Trophoblast cell (in vitro differentiated cells and primary cell): ENCODE data around the gene CC2D2A.

Experiments used
- DNase-seq, 2 donors: peaks; one replicate each; pipeline ENCODE4 v3.0.0-alpha.2; 2016
- H2AFZ ChIP-seq: 2 replicates; pipeline ENCODE4 v1.6.1; 2013; ENCODE audit warnings: low read length, moderate library complexity, mild to moderate bottlenecking; ENCODE audit not compliant: insufficient read depth, poor library complexity
- H2AK5ac ChIP-seq: 2 replicates; pipeline ENCODE4 v1.6.1; 2013; ENCODE audit warnings: mild to moderate bottlenecking, low read length
- H2BK120ac ChIP-seq: 2 replicates; pipeline ENCODE4 v1.6.1; 2013; ENCODE audit warnings: low read length, mild to moderate bottlenecking, moderate library complexity; ENCODE audit not compliant: insufficient read depth, poor library complexity
- H2BK12ac ChIP-seq: 2 replicates; pipeline ENCODE4 v1.6.1; 2013; ENCODE audit warnings: mild to moderate bottlenecking, low read length, moderate library complexity
- H2BK5ac ChIP-seq: 2 replicates; pipeline ENCODE4 v1.6.1; 2013; ENCODE audit warnings: low read length, low read depth, moderate library complexity, mild to moderate bottlenecking; ENCODE audit not compliant: poor library complexity
- H3K14ac ChIP-seq: 2 replicates; pipeline ENCODE4 v1.6.1; 2013; ENCODE audit warnings: mild to moderate bottlenecking, low read length
- H3K18ac ChIP-seq: 2 replicates; pipeline ENCODE4 v1.6.1; 2013; ENCODE audit warnings: mild to moderate bottlenecking, low read length
- H3K23ac ChIP-seq: 2 replicates; pipeline ENCODE4 v1.6.1; 2013; ENCODE audit warnings: low read length
- H3K27ac ChIP-seq: 2 replicates; pipeline ENCODE4 v1.5.1; 2013; ENCODE audit warnings: low read depth, mild to moderate bottlenecking, inconsistent platforms, low read length, moderate library complexity
- H3K27me3 ChIP-seq: 2 replicates; pipeline ENCODE4 v1.6.1; 2013; ENCODE audit warnings: inconsistent platforms, mild to moderate bottlenecking, low read length, moderate library complexity; ENCODE audit not compliant: insufficient read depth
- H3K36me3 ChIP-seq, 2 experiments: 1 replicate in 1 of 2; 2 replicates in 1 of 2; pipeline ENCODE4 v1.6.1; 2013; ENCODE audit warnings: low read length in 2 of 2, mild to moderate bottlenecking in 2 of 2, moderate library complexity in 1 of 2; ENCODE audit not compliant: insufficient read depth in 2 of 2, control insufficient read depth in 1 of 2
- H3K4ac ChIP-seq: 2 replicates; pipeline ENCODE4 v1.6.1; 2013; ENCODE audit warnings: low read depth, mild to moderate bottlenecking, low read length, moderate library complexity
- H3K4me1 ChIP-seq, 2 experiments: 1 replicate in 1 of 2; 2 replicates in 1 of 2; pipeline ENCODE4 v1.6.1; 2013; ENCODE audit warnings: low read length in 2 of 2, mild to moderate bottlenecking in 2 of 2, moderate library complexity in 1 of 2; ENCODE audit not compliant: insufficient read depth in 2 of 2, control insufficient read depth in 1 of 2
- H3K4me2 ChIP-seq: 2 replicates; pipeline ENCODE4 v1.6.1; 2013; ENCODE audit warnings: inconsistent platforms, mild to moderate bottlenecking, low read length, moderate library complexity
- H3K4me3 ChIP-seq: 2 replicates; pipeline ENCODE4 v1.5.1; 2013; ENCODE audit warnings: mild to moderate bottlenecking, low read depth, low read length, inconsistent platforms
- H3K79me1 ChIP-seq: one replicate; pipeline ENCODE4 v1.6.1; 2013; ENCODE audit warnings: low read length
- H3K79me2 ChIP-seq: 2 replicates; pipeline ENCODE4 v1.6.1; 2013; ENCODE audit warnings: low read length, mild to moderate bottlenecking; ENCODE audit not compliant: control insufficient read depth, insufficient read depth, poor library complexity
- H3K9ac ChIP-seq: 2 replicates; pipeline ENCODE4 v1.6.1; 2013; ENCODE audit warnings: mild to moderate bottlenecking, low read length
- H3K9me3 ChIP-seq: 2 replicates; pipeline ENCODE4 v1.6.1; 2013; ENCODE audit warnings: low read depth, mild to moderate bottlenecking, control low read depth, inconsistent platforms, low read length; ENCODE audit not compliant: insufficient read depth
- H4K12ac ChIP-seq: 2 replicates; pipeline ENCODE4 v1.6.1; 2013; ENCODE audit warnings: low read depth, mild to moderate bottlenecking, low read length, moderate library complexity
- H4K8ac ChIP-seq: 2 replicates; pipeline ENCODE4 v1.6.1; 2013; ENCODE audit warnings: low read depth, mild to moderate bottlenecking, low read length, moderate library complexity
- H4K91ac ChIP-seq: one replicate; pipeline ENCODE4 v1.6.1; 2013; ENCODE audit warnings: low read depth, mild to moderate bottlenecking, low read length, moderate library complexity
- WGBS: extraction: QIAGEN DNeasy Blood & Tissue Kit; methylation state at CpG from one replicate; pipeline ENCODE4 v1.1.7; 2013; ENCODE audit warnings: missing lambda C conversion rate; ENCODE audit not compliant: insufficient read length, insufficient coverage; ENCODE audit errors: extremely low coverage; 5-methylcytosine and 5-hydroxymethylcytosine counted together

The CC2D2A gene

GRCh38 chr4:15585331-15585730 lies 115.6 kb downstream of the CC2D2A start:
- Histone ChIP-seq H3K4me2 (no peak overlapping the region), H2BK5ac (no peak overlapping the region), H3K9me3 (no peaks in the 10 kb centered on the region), H3K14ac (no peak overlapping the region), H3K27me3 (no peaks in the 10 kb centered on the region), H2AK5ac (no peak overlapping the region), H2BK120ac (no peak overlapping the region), H3K4me1 (peaks cover 0 to 2% of the 10 kb centered on the region in 2 experiments), H3K18ac (no peak overlapping the region), H3K27ac (no peak overlapping the region), H3K23ac (no peak overlapping the region), H3K36me3 (peaks cover 0 to 3% of the 10 kb centered on the region in 2 experiments), H4K8ac (no peak overlapping the region), H3K79me1 (no peaks in the 10 kb centered on the region), H2BK12ac (no peak overlapping the region), H3K9ac (no peak overlapping the region), H3K79me2 (no peaks in the 10 kb centered on the region), H3K4ac (no peak overlapping the region), H4K12ac (no peak overlapping the region), H2AFZ (no peak overlapping the region), H3K4me3 (no peak overlapping the region), H4K91ac (no peak overlapping the region)
- WGBS: no CpG with 5 or more reads among the region's 2 CpGs
- DNase-seq: no peak

- Histone ChIP-seq H2BK120ac (no peak overlapping the region), H3K4me3 (no peak overlapping the region), H3K27ac (no peak overlapping the region), H3K79me1 (no peaks in the 10 kb centered on the region), H3K23ac (no peak overlapping the region), H2AFZ (no peak overlapping the region), H4K91ac (no peak overlapping the region), H3K4ac (no peak overlapping the region), H3K4me1 (peaks cover 0 to 2% of the 10 kb centered on the region in 2 experiments), H4K12ac (no peak overlapping the region), H3K27me3 (no peaks in the 10 kb centered on the region), H3K9ac (no peak overlapping the region), H2AK5ac (no peak overlapping the region), H3K4me2 (no peak overlapping the region), H2BK12ac (no peak overlapping the region), H4K8ac (no peak overlapping the region), H3K79me2 (no peaks in the 10 kb centered on the region), H3K36me3 (peaks cover 0 to 4% of the 10 kb centered on the region in 2 experiments), H2BK5ac (no peak overlapping the region), H3K14ac (no peak overlapping the region), H3K18ac (no peak overlapping the region), H3K9me3 (no peaks in the 10 kb centered on the region)
- WGBS: no CpG with 5 or more reads among the region's 1 CpG
- no peak for DNase-seq
These were observed 116.4 kb downstream of the CC2D2A start for GRCh38 chr4:15586066-15586465.

- no peak overlapping the region for H3K4me2 ChIP-seq
- no CpG with 5 or more reads among the region's 3 CpGs for WGBS
- no peaks in the 10 kb centered on the region for H3K79me1 ChIP-seq
- H3K9me3 ChIP-seq: no peaks in the 10 kb centered on the region
- no peak overlapping the region for H3K4me3 ChIP-seq
- no peak overlapping the region for H4K91ac ChIP-seq
- H3K79me2 ChIP-seq: no peaks in the 10 kb centered on the region
- H2AFZ ChIP-seq: no peak overlapping the region
- H2BK12ac ChIP-seq: no peak overlapping the region
- H3K9ac ChIP-seq: no peak overlapping the region
- no peak overlapping the region for H2BK5ac ChIP-seq
- no peak overlapping the region for H2AK5ac ChIP-seq
- no peak overlapping the region for H3K23ac ChIP-seq
- no peaks in the 10 kb centered on the region for H3K4me1 ChIP-seq
- H4K8ac ChIP-seq: no peak overlapping the region
- DNase-seq: no peak
- peaks cover 0 to 4% of the 10 kb centered on the region in 2 experiments for H3K36me3 ChIP-seq
- H3K14ac ChIP-seq: no peak overlapping the region
- H3K4ac ChIP-seq: no peak overlapping the region
- H3K27me3 ChIP-seq: no peaks in the 10 kb centered on the region
- H3K27ac ChIP-seq: no peak overlapping the region
- H3K18ac ChIP-seq: no peak overlapping the region
- H4K12ac ChIP-seq: no peak overlapping the region
- H2BK120ac ChIP-seq: no peak overlapping the region
These were observed 118.0 kb downstream of the CC2D2A start for GRCh38 chr4:15587649-15588048.

- Histone ChIP-seq H2AFZ (no peak overlapping the region), H3K9me3 (no peaks in the 10 kb centered on the region), H3K79me1 (no peaks in the 10 kb centered on the region), H3K79me2 (no peaks in the 10 kb centered on the region), H2BK120ac (no peak overlapping the region), H3K14ac (no peak overlapping the region), H3K23ac (no peak overlapping the region), H2AK5ac (no peak overlapping the region), H4K91ac (no peak overlapping the region), H3K4ac (no peak overlapping the region), H2BK12ac (no peak overlapping the region), H3K27me3 (no peaks in the 10 kb centered on the region), H3K36me3 (peaks cover 0 to 1% of the 10 kb centered on the region in 2 experiments), H3K4me3 (no peak overlapping the region), H4K12ac (no peak overlapping the region), H3K4me2 (no peak overlapping the region), H3K27ac (no peak overlapping the region), H2BK5ac (no peak overlapping the region), H3K9ac (no peak overlapping the region), H3K18ac (no peak overlapping the region), H4K8ac (no peak overlapping the region), H3K4me1 (no peaks in the 10 kb centered on the region)
- WGBS: 100% methylated on average over 1 of the region's 3 CpGs
- DNase-seq: no peak
These were observed 123.1 kb downstream of the CC2D2A start for GRCh38 chr4:15592799-15593198.
